HG03565 (cell line): ENCODE data around the gene TRIM71.
"Not testable (repeated sequence)": the region's sequence is repeated elsewhere in the genome, so short reads cannot be mapped to it uniquely, and the experiment has no call there.

Experiments used
- ATAC-seq: cut with Tn5 transposase; IDR thresholded peaks from one replicate; pipeline ENCODE4 v1.9.1; 2021; ENCODE audit warnings: mild to moderate bottlenecking, moderate library complexity; ENCODE audit not compliant: unreplicated experiment

TRIM71 gene

DNA sequence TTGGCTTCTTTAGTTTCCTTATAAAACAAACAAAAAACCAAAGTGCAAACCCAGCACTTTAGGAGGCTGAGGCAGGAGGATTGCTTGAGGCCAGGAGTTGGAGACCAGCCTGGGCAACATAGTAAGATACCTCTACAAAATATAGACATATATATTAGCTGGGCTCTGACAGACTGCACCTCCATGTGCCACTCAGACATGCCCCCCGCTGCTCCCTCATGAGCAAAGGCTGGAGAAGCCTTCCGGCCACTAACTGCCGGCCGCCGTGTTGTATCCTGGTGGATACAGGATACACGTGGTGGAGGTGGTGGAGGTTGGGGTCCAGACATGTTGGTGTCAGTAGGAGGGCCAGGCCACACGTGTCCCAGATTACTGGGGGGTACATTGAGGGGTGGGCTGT, 104.3 kb downstream of the TRIM71 start:
- ATAC-seq: no peak

DNA sequence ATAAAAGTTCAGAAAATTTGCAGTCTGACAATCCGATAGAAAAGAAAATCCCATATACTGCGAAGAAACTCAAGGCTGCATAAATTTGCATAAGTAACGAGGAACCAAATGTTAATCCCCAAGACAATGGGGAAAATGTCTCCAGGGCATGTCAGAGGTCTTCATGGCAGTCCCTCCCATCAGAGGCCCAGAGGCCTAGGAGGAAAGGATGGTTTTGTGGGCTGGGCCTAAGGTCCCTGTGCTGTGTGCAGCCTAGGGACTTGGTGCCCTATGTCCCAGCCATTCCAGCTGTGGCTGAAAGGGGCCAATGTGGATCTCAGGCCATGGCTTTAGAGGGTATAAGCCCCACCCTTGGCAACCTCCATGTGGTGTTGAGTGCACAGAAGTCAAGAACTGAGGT, 112.4 kb downstream of the TRIM71 start:
- no peak for ATAC-seq

DNA sequence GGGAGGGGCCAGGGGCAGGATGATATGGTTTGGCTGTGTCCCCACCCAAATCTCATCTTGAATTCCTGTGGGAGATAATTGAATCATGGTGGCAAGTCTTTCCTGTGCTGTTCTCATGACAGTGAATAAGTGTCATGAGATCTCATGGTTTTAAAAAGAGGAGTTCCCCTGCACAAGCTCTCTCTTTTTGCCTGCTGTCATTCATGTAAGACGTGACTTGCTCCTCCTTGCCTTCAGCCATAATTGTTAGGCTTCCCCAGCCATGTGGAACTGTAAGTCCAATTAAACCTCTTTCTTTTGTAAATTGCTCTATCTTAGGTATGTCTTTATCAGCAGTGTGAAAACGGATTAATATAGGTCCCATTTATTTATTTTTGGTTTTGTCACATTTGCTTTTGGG, 113.5 kb downstream of the TRIM71 start:
- ATAC-seq: not testable (repeated sequence)

DNA sequence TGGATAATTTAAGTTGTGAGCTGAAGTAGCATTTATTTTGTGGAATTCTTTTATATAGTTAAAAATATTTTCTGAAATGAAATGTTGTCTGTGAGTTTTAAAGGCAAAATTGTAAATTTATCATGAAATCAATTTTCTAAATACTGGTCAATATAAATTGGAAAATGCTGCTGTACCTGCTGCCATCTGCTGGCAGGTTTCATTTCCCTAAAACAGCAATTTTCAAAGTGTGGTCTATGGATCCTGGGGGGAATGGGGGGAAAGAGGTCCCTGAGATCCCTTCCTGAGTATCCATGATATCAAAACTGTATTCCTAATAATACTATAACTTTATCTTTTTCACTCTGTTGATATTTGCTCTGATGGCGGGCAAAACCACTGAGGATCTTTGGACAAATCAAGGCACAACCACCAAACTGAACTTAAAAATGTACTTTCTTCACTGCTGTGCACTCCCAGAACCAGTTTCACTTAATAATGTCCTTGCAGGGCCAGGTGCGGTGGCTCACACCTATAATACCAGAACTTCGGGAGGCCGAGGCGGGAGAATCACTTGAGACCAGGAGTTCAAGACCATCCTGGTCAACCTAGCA, 116.4 kb downstream of the TRIM71 start:
- no peak for ATAC-seq

DNA sequence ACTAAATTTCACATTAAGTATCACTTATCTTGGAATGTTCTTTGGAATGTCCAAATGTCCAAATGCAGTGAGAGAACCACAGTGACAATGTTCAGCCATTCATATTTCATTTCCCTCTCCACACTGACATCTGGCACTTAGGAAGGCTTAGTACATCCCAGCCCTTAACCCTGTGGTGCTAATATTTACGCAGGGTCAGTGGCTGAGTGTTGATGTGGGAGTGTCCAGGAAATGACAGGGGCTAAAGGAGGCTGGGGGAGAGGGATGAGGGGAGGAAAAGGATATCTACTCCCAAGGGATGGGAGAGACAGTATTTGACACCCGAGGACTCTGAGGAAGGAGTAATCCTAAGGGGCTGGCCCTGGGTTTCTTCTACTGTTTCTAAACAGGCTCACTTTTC, 119.5 kb downstream of the TRIM71 start:
- no peak for ATAC-seq

- ATAC-seq: not testable (repeated sequence)
Observed at GRCh38 chr3:32939531-32940284, 121.9 kb downstream of the TRIM71 start.

DNA sequence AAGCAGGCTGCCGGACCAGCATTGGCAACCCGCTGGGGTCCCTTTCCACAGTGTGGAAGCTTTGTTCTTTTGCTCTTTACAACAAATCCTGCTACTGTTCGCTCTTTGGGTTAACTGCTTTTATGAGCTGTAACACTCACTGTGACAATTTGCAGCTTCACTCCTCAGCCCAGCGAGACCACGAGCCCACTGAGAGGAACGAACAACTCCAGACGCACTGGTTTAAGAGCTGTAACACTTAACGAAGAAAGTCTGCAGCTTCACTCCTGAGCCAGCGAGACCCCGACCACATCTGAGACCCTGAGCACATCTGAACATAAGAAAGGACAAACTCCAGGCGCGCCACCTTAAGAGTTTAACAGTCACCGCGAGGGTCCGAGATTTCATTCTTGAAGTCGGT, 122.9 kb downstream of the TRIM71 start:
- ATAC-seq: no peak

DNA sequence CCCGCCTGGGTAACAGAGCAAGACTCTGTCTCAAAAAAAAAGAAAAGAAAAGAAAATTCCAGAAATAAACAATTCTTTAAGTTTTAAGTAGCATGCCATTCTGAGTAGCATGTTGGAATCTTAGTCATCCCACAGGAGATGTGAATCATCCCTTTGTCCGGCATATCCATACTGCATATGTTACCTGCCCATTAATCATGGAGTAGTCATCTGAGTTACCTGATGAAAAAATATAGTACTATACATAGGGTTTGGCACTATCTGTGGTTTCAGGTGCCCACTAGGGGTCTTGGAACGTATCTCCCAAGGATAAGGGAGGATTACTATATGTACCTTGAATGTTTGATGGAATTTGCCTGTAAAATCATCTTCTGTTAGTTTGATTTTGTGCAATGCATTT, 127.3 kb downstream of the TRIM71 start:
- no peak for ATAC-seq

DNA sequence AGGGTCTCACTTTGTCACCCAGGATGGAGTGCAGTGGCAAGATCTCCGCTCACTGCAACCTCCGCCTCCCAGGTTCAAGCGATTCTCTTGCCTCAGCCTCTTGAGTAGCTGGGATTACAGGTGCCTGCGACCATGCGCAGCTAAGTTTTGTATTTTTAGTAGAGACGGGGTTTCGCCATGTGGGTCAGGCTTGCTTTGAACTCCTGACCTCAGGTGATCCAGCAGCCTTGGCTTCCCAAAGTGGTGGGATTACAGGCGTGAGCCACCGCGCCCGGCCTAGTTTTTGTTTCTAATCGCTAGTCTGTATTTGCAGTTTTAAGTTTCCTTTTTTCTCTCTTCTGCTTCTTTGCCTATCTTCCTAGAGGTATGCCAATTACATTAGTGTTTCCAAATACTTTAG, 127.8 kb downstream of the TRIM71 start:
- not testable (repeated sequence) for ATAC-seq

- no peak for ATAC-seq
Observed at GRCh38 chr3:32946973-32947788, 129.4 kb downstream of the TRIM71 start.
